NCI-H1105 (cell line): ENCODE measurements around the gene CAMSAP1.
"Not testable (repeated sequence)": the region's sequence is repeated elsewhere in the genome, so short reads cannot be mapped to it uniquely, and the experiment has no call there.

Experiments
- DNase-seq: peaks from one replicate; lab custom pipeline; 2025; lab: John Stamatoyannopoulos, UW

CAMSAP1 gene

DNA sequence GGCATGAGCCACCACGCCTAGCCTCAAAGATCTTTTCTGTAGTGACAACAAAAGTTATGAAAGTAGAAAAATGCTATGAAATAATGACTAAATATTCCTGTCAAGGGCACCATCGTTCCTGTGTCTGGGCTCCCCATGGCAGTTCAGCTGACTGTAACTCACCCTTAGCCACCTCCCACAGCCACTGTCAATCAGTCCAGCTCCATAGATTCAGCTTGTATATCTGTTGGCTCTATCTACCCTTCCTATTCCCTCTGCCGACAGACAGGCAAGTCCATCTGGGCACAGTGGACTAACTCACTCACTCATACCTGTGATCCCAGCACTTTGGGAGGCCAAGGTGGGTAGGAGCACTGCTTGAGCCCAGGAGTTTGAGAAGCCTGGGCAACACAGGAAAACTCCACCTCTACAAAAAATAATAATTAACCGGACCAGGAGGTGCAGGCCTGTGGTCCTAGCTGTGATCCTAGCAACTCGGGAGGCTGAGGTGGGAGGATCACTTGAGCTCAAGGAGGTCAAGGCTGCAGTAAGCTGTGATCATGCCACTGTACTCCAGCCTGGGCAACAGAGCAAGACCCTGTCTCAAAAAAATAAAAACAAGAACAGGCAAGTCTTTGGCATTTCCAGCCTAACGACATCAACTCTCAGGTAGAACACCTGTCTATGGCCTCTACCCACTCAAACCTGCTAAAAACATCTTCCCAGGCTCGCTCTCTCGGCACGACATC, 6.2 kb downstream of the CAMSAP1 start:
- DNase-seq: no peak

DNA sequence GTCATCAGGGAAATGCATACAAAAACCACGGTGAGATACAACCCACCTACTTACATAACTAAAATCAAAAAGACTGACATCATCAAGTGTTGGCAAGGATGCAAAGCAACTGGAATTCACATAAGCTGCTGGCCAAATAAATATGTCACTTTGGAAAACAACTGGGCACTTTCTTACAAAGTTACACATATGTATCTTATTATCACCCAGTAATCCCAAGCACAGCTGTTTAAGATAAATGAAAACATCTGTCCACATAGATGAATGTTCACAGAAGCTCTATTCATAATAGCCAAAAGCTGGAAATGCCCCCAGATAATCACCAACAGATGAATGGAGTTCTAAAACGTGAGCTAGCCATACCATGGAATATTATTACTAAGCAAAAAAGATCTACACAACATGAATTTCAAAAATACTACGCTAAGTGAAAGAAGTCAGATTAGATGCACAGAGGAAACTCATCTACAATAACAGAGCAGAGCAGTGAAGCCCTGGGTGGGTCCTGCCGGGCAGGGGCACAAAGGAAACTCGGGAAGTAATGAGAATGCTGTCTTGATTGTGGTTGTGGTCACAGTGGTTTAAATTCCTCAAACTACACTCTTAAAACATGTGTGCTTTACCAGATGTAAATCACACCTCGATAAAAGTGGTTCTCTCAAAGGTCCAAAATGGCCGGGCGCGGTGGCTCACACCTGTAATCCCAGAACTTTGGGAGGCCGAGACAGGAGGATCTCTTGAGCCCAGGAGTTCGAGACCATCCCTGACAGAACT, 8.5 kb downstream of the CAMSAP1 start:
- no peak for DNase-seq

DNA sequence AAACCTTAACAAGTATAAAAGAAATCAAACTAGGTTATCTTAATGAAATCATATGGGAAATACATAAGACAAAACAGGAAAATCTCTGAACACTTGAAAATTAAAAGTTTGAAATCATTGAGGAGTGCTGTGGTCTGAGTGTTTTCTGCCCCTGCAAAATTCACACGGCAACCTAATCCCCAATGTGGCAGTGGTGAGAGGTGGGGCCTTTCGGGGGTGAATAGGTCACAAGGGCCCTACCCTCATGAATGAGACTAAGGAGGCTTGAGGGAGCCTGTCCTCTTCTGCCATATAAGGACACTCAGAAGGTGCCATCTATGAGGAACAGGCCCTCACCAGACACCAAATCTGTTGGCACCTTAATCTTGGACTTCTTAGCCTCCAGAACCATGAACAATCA, 10.7 kb downstream of the CAMSAP1 start:
- DNase-seq: no peak

DNA sequence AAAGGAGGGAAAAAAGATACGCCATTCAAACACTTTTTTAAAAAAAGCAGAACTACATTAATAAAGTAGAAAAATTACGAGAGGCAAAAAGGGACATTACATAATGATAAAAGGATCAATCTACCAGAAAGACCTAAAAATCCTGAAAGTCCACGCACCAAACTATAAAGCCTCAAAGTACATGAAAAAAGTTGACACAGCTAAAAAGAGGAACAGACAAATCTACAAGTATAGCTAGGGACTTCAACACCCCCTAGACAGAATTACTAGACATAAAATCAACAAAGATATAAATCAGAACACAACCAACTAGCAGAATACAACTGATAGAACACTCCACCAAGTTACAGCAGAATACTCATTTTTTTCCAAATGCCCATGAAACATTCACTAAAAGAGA, 11.1 kb downstream of the CAMSAP1 start:
- DNase-seq: no peak

DNA sequence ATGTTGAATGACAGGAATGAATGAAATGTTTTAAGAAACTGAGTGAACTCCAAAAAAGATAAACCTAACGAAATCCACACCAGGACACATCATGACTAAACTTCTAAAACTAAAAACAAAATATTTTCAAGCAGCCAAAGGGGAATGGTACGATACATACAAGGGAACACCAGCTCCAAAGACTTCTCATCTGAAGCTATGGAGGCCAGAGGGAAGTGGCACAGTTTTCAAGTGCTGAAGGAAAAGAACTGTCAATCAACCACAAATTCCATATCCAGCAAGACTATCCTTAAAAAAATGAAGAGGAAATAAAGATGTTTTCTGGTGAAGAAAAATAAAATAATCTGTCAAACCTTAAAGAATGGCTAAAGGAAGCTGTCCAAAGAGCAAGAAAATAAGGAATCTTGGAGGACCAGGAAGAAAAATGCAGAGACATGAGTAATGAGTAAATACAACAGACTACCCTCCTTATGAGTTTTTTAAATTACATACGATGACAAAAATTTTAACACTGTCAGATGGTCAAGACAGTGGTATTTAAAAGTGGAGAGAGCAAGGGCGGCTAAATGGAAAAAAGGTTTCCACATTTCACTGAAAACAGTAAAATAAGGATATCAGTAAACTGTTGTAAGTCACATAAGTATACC, 12.0 kb downstream of the CAMSAP1 start:
- no peak for DNase-seq

DNA sequence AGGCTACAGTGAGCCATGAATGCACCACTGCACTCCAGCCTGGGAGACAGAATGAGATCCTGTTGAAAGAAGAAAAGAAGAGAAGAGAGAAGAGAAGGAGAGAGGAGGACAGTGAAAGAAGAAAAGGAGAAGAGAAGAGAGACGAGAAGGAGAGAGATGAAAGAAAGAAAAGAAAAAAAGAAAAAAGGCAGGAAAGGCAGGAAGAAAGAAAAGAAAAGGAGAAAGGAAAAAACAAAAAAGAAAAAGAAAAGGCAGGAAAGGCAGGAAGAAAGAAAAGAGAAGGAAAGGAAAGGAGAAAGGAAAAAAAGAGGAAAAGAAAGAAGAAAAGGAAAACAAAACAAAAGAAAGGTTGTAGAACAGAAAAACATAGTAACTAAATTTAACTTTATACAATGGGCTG, 14.2 kb downstream of the CAMSAP1 start:
- no peak for DNase-seq

- not testable (repeated sequence) for DNase-seq
Observed at GRCh38 chr9:135892327-135892726, 15.0 kb downstream of the CAMSAP1 start.

DNA sequence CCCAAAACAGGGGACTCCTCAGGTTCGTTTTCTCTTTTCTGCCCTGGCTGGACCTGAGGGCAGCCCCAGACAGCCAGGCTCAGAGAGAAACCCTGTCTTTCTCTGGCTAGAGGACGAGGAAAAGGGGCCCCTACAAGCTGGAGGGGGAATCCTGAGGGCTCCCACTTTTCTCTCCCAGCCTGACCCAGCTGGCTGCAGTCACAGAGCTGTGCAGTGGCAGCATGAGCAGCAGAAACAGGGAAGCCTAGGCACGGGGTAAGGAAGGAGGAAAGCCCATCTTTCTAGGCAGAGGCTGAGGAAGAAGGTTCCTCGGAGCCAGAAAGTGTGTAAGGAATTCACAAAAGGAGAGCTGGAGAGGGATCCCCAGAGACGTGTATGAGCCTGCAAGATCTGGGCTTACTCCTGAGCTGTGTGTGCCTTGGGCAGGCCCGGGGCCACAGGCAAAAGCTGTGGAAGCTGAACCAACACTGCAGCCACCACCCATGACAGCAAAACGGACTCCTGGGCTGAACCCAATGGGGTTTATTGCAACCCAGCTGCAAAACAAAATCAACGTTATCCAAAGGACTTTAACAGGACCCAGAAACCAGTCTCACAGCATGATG, 16.2 kb downstream of the CAMSAP1 start:
- DNase-seq: no peak

DNA sequence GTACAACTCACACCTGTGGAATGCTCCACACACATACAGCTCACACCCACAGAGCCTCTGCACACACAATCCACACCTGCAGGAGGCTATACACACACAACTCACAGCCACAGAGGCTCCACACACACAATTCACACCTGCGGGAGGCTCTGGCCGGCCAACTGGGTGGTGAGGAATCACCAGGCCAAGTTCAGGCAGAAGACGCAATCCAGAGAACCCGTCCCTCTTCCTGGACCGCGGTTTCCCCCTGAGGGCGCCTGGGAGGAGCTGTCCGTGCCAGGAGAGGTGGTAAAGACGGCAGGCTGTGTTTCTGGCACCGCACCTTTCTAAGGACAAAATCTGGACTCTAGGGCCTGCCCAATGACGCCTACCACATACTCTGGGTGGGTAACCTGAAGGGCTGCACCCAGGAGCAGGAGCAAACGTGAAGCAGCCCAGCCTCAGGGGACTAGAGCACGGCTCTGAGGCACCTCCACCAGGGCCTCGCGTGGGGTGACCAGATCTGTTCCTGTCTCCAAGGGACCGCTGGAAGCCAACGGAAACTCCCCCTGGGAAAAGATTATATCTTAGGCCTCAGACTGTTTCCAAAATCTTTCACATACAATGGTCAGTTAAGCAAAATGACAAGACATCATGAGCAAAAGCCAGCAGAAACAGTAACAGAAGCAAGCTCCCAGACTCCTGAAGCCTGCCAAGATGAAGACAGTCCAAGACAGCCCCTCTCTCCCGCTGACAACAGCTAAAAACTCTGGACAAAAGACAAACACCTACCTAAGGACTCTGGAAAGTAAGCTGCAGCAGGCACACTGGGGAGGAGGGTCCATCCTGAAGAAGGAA, 16.9 kb downstream of the CAMSAP1 start:
- no peak for DNase-seq

- DNase-seq: no peak
Observed at GRCh38 chr9:135889564-135890189, 17.7 kb downstream of the CAMSAP1 start.

DNA sequence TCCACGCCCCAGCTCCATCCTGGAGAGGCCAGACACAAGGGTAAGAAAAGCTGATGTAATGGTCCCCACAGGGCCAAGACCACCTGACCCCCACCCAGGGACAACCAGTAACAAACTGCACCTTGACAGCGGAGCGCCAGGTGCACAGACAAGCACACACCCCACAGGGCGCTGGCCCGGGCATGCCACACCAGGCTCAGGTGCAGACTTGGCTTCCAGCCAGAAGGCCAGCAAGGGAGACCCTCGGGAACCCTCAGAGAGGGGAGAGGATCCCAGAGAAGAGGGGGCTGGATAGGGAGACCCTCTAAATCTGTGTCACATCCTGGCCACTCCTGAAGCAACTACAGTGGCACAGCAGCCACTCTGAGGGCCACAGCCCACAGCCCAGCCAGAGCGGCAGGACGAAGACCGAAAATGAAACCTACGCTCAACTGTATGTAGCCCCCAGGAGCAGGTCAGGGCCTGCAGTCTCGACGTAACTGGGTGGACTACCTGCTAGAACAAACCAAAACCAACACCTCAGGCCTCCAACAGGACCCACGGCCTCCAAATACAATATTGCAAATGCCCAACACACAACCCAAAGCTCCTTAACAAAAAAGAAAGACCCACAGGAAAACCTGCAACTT, 18.5 kb downstream of the CAMSAP1 start:
- peak; percentile 81 for DNase-seq

DNA sequence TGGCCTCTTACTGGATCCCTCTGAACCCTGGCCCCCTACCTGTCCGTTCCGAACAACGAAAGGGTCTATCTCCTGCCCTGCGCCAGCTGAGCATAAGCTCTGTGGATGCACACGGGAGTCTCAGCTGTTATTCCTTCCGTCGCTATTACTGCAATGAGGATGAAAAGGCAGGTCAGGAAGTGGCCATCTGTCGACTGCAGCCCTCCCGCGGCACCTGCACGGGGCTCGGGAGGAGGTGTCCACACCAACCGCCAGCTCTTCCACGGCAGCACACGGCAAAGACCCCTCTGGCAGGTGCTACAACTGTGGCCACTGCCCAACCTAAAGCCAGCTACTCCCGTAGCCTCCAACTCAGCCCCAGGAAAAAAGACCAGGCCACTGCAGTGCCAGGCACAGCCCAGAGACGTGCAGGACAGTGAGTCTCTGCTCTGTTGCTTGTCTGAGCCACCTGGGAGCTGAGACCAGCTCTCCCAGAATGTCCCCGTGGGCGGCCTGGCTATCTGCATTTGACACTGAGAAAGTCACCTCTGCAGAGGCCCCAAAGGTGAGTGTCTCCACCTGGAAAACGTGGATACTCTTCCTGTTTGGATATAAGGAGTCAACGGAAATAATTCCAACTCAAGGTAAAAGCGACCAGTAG, 19.1 kb downstream of the CAMSAP1 start:
- DNase-seq: no peak

DNA sequence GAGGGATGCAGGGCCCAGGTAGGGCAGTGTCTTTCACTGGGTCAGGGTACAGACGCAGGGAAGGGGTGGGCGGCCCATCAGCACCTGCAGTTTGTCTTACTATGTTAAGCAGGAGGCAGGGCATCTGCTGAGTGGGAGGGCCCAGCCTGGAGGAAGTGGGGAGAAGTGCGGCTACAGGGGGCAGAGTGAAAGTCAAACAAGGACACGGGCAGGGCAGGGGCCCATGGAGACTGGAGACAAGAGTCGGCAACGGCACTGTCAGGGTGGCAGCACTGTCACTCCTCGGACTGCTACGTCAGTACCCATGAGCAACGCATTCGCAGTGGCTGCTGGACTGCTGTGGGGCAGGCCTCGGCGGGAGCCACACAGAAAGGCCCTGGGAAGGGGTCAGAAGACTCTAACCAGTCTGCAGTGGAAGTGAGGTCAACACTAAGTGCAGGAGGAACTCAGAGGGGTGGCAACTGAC, 19.7 kb downstream of the CAMSAP1 start:
- no peak for DNase-seq

- no peak for DNase-seq
Observed at GRCh38 chr9:135887021-135887507, 20.3 kb downstream of the CAMSAP1 start.

DNA sequence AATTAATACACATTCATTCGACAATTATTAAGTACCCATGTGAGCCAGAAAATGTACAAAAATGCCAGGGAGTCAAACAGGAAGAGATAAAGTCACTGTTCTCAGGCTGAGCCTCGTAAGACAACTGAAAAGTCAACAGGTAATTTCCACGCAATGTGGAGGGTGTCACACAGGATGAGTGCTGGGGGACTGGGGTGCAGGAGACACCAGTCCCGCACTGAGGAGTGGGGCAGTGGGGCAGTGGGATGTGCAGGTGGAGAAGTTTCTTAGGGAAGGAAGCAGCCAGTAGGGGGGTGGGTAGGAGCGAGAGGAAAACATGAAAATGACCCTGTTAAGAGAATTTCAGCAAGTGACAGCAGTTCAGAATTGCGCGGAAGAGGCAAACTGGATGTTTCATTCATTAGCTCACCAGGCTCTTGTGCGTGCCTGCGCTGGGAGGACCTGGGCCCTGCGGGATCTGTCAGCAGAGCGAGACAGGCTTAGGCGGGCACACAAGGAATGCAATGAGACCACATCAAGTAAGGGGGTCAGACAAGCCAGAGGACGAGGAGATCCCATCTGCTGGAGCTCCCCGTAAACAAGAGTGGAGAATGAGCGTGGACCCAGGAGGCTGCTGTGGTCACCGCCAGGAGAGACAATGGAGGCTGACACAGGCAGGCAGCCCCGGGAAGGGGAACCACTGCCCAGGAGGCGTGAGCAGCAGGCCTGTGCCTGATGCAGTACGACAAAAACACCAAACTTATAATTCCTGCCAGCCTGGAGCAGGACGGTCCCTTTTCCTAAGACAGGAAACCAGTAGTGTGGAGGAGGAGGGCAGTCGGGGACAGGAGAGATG, 21.0 kb downstream of the CAMSAP1 start:
- DNase-seq: no peak

GRCh38 chr9:135885100-135885853, 22.1 kb downstream of the CAMSAP1 start:
- no peak for DNase-seq

GRCh38 chr9:135884328-135885035, 22.9 kb downstream of the CAMSAP1 start:
- no peak for DNase-seq
